GM19240 (cell line): ENCODE measurements around the gene LANCL2.
"Not testable (repeated sequence)": the region's sequence is repeated elsewhere in the genome, so short reads cannot be mapped to it uniquely, and the experiment has no call there.

ENCODE experiments used
- DNase-seq: peaks from one replicate; pipeline ENCODE4 v3.0.0; 2011; ENCODE audit warnings: low spot score; ENCODE audit not compliant: insufficient read length

The LANCL2 gene

GRCh38 chr7:55365205-55365674, at the start of gene LANCL2:
Gene LANCL2, plus strand, starts transcription at chr7:55365337. Its CDS starts 689 bp downstream, at chr7:55366026.
- DNase-seq: no peak

- DNase-seq: no peak
Measured at GRCh38 chr7:55325371-55325792, 39.8 kb upstream of the LANCL2 start.

GRCh38 chr7:55326081-55326835, 38.9 kb upstream of the LANCL2 start:
- no peak for DNase-seq

GRCh38 chr7:55326945-55327626, 38.1 kb upstream of the LANCL2 start:
- DNase-seq: no peak

DNA sequence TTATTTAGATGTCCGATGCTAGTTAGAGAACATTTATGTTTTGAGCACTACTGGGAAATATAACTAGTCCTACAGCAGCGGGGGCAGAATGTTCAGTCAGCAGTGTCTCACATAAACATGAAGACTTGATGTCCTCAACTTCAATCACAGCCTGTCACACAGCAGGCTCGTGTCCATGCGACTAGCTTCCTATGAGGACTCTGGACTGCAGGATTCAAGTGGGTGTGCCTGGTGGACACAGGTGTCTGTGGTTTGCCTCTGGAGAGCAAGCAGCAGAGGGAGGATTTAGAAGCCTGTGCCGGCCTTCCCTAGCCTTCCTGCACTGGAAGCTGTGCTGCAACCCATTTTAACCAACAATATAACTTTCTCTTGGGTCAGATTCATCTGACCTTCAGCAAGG, 30.0 kb upstream of the LANCL2 start:
- no peak for DNase-seq

- DNase-seq: no peak
Measured at GRCh38 chr7:55335786-55336185, 29.4 kb upstream of the LANCL2 start.

- no peak for DNase-seq
Measured at GRCh38 chr7:55336540-55336939, 28.6 kb upstream of the LANCL2 start.

GRCh38 chr7:55339033-55340000, 25.8 kb upstream of the LANCL2 start:
- no peak for DNase-seq

GRCh38 chr7:55342216-55342871, 22.8 kb upstream of the LANCL2 start:
- DNase-seq: no peak

GRCh38 chr7:55343002-55343781, 21.9 kb upstream of the LANCL2 start:
- DNase-seq: no peak

DNA sequence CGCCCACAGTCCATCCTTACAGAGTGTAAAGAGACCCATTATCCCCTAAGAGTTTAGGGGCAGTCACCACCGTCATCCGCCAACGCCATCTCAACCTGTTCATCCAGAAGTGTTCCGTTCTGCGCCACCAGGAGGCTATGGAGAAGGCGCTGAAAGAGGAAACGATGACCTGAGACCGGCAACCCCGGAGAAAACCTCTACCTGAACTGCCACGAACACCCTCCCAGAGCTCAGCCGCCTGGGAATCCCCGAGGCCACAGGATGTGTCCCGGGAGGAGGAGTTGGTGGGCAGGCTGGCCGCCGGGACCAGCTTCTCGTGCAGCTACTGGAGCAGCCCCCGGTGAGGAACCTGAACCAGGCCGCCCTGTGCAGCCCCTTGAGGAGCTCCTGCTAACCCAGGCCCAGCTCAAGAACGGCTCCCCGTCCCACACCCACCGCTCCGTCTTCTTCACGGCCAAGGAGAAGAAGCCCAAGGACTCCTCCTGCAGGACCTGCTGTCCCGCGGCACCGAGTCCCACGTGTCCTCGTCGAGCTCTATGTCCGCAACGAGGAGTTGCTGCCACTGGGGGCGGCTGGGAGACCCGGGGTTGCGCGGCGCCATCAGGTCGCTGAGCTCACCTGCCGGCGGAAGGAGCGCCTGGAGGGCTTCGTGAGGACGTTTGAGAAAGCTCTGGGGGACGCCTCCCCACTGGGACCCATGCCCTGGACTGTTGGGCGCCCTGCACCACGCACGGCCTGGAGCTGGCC, 21.1 kb upstream of the LANCL2 start:
- no peak for DNase-seq

DNA sequence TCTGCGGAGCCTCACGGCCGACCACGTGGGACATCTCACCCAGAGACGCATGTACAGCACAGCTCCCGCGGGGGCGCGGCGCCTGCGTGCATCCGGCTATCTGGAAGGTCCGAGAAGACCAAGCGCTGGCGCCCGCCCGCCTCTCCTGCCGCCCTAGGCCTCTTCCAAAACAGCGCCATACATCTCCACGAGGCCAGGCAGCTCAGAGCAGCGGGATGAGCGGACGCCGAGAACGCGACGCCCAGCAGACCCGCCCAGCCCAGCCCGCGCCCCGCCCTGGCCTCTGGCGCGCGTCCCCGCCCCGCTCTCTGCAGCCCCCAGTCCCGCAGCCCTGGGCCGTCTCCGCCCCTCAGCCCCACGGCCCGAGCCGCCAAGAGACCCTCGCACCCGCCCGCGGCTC, 20.3 kb upstream of the LANCL2 start:
- no peak for DNase-seq

DNA sequence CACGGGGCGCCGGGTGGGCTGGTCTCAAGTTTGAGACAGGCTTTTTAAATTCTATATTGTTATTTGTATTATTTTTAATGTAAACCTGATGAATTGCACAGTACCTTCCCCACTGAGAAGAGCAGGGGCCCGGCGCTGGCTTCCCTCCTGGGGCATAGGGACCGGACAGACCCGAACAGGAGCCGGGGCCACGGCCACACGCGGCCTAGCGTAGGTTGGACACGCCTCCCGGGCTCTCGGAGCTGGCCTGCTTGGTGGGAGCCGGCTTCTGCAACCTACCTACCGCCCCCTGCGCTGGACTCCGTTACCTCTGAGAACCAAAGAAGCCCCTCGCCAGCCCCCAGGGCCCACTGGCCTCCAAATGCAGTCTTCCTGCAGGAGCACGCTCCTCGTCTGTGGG, 19.8 kb upstream of the LANCL2 start:
- no peak for DNase-seq

DNA sequence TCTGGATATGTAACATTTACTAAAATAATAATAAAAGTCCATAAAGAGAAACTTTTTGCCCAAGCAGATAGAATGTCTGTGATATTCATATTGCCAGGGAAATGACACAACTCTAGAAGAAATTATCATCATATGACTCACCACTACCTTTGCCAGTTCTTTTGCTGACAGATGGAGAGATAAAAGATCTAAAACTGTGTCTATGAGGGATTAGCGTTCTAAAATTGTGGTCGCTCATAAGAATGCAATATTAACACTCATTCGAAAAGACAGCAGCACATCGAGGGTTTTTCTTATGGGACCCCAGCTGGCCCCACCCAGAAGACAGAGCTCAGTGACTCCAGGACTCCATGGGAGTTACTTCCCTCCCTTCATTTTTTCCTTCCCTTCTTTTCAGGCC, 16.6 kb upstream of the LANCL2 start:
- DNase-seq: no peak

GRCh38 chr7:55349121-55349520, 16.0 kb upstream of the LANCL2 start:
- no peak for DNase-seq

GRCh38 chr7:55350281-55350680, 14.9 kb upstream of the LANCL2 start:
- DNase-seq: no peak

DNA sequence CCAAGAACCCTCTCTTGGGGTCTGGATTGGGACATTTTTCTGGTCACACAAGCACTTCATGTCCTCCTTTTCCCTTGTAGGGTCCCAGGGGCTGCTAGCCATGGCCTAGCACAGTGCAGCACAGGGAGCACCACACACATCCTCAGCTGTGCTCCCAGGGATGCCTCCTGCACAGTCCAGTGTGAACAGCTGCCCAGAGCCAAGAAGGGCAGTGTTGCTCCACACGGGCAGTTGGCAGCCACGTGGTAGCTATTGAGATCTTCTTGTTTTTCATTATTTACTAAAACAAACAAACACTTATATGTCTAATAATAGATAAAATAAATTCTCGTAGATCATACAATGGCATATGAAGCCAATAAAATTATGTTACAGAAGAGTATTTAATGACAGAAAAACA, 13.9 kb upstream of the LANCL2 start:
- no peak for DNase-seq

GRCh38 chr7:55352947-55353273, 12.2 kb upstream of the LANCL2 start:
- DNase-seq: not testable (repeated sequence)

DNA sequence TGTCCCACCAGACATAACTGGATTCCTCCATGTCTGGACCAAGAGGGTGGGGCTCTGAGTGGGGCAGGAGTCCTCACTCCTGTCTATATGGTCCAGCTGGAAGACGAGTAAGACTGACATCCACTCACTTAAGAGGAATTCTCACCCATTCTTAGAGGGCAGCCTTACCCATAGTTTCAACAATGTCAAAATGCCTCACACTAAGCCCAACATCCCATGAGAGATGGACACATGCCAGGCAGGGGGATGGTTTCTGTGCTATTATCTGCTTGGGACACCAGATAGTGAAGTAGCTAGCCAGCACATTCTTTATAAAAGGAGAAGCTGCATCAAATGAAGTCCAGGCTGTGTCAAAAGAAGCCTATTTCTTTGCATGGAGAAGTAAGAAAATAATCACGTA, 4.7 kb upstream of the LANCL2 start:
- no peak for DNase-seq

- no peak for DNase-seq
Measured at GRCh38 chr7:55361560-55361959, 3.6 kb upstream of the LANCL2 start.
